OCI-M2 (cell line): Measurements from ENCODE around the gene GPC6.

Experiments
- DNase-seq: peaks from one replicate; lab custom pipeline; 2025; ENCODE audit not compliant: unreplicated experiment; lab: John Stamatoyannopoulos, UW

The GPC6 gene

GRCh38 chr13:93899981-93900380, 673.4 kb downstream of the GPC6 start:
- DNase-seq, result no peak

- DNase-seq, result no peak
Observed at GRCh38 chr13:93900731-93901130, 674.1 kb downstream of the GPC6 start.

- DNase-seq, result no peak
Observed at GRCh38 chr13:93903909-93904308, 677.3 kb downstream of the GPC6 start.

GRCh38 chr13:93915269-93915809, 688.7 kb downstream of the GPC6 start:
- DNase-seq, result no peak

- DNase-seq, result no peak
Observed at GRCh38 chr13:93922063-93922855, 695.7 kb downstream of the GPC6 start.

- no peak for DNase-seq
Observed at GRCh38 chr13:93925990-93926389, 699.4 kb downstream of the GPC6 start.

- no peak for DNase-seq
Observed at GRCh38 chr13:93926425-93926824, 699.8 kb downstream of the GPC6 start.

- no peak for DNase-seq
Observed at GRCh38 chr13:93927431-93927830, 700.8 kb downstream of the GPC6 start.

GRCh38 chr13:93932901-93933300, 706.3 kb downstream of the GPC6 start:
- DNase-seq, result no peak

GRCh38 chr13:93936901-93937300, 710.3 kb downstream of the GPC6 start:
- no peak for DNase-seq

- no peak for DNase-seq
Observed at GRCh38 chr13:93941444-93941843, 714.8 kb downstream of the GPC6 start.

GRCh38 chr13:93942016-93942415, 715.4 kb downstream of the GPC6 start:
- DNase-seq, result no peak

- no peak for DNase-seq
Observed at GRCh38 chr13:93945621-93946020, 719.0 kb downstream of the GPC6 start.

GRCh38 chr13:93946994-93947393, 720.4 kb downstream of the GPC6 start:
- DNase-seq, result no peak

GRCh38 chr13:93947651-93948050, 721.0 kb downstream of the GPC6 start:
- DNase-seq, result no peak

- DNase-seq, result no peak
Observed at GRCh38 chr13:93948162-93948922, 721.7 kb downstream of the GPC6 start.

- no peak for DNase-seq
Observed at GRCh38 chr13:93951108-93951507, 724.5 kb downstream of the GPC6 start.

- DNase-seq, result no peak
Observed at GRCh38 chr13:93951951-93952350, 725.3 kb downstream of the GPC6 start.

GRCh38 chr13:93953841-93954240, 727.2 kb downstream of the GPC6 start:
- DNase-seq, result no peak

GRCh38 chr13:93955904-93956303, 729.3 kb downstream of the GPC6 start:
- DNase-seq, result no peak

- no peak for DNase-seq
Observed at GRCh38 chr13:93956426-93956825, 729.8 kb downstream of the GPC6 start.

- DNase-seq, result no peak
Observed at GRCh38 chr13:93957371-93957770, 730.8 kb downstream of the GPC6 start.
